NCI-H2227 (cell line): ENCODE measurements around the gene NAA38.
"Not testable (repeated sequence)": the region's sequence is repeated elsewhere in the genome, so short reads cannot be mapped to it uniquely, and the experiment has no call there.

Source experiments
- DNase-seq: peaks from one replicate; lab custom pipeline; 2025; ENCODE audit not compliant: unreplicated experiment; lab: John Stamatoyannopoulos, UW

Gene NAA38

DNA sequence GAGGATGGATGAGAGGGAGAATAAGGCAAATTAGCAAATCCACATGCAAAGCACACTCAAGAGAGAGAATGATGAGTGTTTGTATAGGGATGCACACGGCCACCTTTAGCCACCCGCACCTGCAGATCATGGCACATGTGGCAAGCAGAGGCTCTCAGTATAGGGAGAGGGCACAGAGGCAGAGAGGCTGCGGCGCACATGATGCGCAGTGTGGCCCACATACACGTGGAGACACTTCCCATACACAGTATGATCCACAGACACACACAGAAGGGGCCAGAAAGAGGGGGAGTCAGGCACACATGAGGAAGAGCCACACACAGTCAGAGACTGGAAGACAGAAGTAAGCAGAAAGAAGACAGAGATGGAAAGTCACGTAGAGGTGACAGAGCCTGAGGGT lies 24.7 kb upstream of the NAA38 start:
- DNase-seq: no peak

DNA sequence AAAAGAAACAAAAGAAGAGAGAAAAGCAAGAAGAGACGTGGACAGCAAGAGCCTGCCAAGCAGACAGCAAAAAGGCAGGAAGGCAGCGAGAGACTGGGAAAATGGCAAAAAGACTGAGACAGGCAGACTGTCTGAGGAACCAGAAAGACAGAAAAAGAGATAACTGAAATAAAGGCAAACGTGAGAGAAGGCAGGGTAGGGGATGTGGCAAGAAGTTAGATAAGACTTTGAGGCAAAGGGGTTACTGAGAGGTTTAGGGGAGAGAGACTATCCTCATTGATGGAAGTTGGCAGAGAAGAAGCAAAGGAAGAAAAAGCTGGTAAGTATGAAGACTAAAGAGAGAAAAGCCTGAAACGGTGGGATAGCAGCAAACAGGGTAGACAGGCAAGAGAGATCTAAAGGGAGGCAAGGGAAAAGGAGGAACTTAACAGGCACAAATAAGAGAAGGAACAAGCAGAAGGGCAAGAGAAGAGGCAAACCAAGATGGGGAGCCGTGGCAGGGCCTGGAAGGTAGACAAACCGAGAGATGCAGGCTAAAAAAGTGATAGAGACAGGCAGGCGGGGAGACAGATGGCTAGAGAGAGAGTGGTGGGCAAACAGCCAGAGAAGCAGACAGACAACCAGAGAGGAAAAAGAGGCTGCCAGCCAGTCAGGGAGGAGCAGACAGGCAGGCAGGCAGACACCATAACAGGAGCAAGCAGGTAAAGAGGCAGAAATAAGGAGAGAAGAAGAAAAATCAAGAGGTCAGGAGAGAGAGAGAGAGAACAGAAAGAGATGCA lies 24.1 kb upstream of the NAA38 start:
- DNase-seq: no peak

DNA sequence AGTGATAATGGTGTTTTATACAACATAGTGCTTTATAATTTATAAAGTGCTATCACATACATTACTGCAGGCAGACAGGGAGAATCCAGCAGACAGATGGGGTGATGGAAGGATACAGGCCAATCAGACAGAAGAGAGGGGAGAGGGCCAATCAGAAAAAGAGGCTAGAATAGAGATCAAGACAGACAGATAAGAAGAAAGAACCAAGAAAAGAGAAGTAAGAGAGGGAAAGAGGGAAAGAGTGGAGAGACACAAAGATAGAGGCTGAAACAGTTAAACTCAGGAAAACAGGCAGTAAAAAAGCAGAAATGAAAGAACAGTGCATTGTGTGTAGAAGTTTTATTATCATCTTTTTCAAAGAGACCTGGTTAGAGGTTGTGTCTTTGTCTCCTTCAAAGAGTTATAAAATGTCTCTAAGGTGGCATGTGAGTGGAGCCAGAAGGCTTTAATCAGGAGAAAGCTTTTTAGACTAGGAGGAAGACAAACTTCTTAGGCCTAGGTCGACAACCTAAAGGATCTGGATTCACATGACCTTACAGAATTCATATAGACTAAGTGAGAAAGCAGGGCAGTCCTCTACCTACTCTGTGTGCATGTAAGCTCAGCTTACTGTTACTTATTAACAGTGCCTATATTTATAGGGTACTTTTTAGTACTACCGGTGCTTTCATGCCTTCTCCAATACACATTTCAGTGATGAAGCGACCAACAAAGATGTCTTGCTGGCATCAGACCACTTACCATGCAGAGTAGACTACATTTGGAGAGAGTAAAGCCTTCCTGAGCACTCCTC lies 22.9 kb upstream of the NAA38 start:
- DNase-seq: no peak

DNA sequence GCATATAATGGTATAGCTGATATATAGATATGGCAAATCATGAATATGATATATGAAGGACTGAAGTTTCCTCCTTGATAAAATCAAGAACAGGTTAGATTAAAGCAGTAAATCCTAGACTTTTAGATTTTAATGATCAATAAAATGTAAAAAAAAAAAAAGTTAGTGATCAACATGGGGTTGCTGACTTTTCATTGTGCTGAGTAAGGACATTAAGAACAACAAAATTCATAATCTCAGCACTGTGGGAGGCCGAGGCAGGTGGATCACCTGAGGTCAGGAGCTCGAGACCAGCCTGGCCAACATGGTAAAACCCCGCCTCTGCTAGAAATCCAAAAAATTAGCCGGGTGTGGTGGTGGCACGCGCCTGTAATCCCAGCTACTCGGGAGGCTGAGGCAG lies 20.9 kb upstream of the NAA38 start:
- DNase-seq: no peak

DNA sequence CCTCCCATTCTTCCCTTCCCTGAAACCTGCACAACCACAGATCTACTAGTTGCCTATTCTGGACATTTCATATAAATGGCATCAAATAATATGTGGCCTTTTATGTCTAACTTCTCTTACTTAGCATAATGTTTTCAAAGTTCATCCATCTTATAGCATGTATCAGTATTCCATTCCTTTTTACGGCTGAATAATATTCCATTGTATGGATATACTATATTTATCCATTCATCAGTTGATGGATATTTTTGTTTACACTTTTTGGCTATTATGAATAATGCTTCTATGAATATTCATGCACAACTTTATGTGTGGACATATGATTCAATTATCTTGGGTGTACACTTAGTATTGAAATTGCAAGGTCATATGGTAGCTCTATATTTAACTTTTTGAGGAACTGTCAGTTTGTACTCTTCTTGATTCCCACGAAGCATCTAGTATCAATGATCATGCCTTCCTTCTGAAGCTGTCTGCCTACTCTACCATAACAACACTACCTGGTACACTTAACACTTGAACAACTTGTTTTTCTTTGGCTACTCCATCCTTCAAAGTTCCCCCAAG lies 18.5 kb upstream of the NAA38 start:
- DNase-seq: no peak

DNA sequence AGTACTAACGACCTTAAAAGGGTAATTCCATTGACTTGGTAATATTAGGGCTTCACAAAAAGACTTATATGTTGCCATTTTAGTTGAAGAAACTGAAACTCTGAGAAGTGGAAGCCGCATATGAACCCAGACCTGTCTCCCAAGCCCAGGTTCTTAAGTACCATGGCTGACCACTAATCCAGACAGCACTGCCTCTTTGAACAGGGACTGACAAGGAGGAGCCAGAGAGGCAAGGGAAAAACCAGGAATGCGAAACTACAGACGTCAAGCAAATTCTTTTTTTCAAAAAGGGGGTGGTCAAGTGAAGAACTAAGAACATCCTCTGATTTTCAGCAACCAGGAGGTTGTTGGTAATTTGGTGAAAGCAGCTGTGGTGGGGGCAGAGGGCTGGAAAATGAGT lies 15.7 kb upstream of the NAA38 start:
- DNase-seq: peak; percentile 20

DNA sequence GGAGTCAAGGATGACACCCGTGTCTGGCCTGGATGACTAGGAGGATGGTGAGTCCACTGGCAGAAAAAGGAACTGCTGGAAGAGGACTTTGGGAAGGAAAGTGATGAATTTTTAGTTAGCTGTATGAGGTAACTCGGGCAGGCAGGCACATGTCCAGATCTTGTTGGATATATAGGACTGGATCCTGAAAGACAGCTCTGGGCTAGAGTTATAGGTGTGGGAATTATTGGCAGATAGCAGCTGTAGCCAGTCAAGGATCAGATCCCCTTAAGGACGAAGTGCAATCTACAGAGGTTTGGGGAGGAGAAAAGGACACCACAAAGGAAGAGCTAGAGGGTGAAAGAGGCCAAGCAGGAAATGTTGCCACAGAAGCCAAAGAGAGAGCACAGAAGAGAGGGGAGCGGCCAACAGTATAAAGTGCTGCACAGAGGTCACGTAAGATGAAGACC lies 10.5 kb upstream of the NAA38 start:
- DNase-seq: no peak

DNA sequence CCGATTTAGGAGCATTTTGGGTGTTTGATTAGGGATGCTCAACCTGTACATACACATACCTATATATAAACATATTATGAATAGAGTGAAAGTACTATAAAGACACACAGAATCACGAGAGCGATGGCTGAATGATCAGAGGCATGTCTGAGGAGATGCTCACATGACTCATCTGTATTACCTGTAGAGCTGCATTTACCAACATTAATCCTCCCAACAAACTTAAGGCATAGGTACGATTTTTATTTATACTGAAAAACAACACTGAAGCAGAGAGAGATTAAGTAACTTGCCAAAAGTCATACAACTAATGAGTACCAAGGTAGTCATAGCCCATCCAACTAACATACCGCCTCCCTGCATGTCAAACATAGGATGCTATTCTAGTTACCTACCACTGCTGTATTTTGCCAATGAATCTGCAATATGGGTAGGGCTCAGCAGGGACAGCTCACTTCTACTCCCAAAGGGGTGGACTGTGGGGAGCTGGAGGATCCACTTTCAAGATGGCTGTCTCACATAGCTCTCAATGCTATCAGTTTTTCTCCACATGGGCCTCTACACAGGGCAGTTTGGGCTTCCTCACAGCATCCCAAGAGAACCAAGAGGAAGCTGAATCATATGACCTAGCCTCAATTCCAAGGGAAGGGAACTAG lies 7.8 kb upstream of the NAA38 start:
- DNase-seq: no peak

DNA sequence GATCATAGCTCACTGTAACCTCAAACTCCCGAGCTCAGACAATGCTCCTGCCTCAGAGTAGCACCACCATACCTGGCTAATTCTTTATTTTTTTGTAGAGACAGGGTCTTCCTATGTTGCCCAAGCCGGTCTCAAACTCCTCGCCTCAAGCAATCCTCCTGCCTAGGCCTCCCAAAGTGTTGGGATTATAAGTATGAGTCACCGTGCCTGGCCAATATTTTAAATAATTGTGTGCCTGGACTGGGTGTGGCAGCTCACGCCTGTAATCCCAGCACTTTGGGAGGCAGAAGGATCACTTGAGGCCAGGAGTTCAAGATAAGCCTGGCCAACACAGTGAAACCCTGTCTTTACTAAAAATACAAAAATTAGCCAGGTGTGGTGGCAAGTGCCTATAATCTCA lies 7.0 kb upstream of the NAA38 start:
- not testable (repeated sequence) for DNase-seq

DNA sequence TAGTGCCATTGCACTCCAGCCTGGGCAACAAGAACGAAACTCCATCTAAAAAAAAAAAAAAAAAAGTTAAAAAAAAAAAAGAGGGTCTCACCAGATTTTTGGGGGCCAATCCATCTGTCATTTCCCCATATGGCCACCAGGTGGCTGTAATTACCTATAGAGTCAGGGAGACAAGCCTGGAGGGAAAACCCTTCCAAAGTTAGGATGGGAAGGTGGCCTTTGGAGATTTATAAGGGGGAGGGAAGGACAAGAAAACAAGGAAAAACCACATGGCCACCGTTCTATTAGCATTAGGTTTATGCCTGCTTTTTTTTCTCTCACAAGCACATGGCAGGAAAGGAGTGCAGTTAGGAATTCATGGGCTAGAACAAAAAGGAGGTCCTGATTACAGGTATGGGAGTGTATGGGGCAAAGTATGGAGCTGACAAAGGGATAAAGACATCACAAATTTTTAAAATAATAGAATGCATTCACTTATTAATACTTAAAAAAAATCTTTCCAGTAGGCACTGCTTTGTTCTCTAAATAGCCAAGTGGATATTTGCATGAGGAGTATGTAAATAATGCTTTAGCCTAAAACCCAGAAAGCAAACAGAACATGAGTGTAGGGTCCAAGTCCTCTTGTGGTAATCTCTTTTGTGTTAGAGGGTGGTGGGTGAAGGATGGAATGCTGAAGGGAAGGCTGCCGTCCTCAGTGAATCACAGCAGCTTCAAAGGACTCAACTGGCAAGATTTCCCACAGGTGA lies 5.5 kb upstream of the NAA38 start:
- peak; percentile 72 for DNase-seq

DNA sequence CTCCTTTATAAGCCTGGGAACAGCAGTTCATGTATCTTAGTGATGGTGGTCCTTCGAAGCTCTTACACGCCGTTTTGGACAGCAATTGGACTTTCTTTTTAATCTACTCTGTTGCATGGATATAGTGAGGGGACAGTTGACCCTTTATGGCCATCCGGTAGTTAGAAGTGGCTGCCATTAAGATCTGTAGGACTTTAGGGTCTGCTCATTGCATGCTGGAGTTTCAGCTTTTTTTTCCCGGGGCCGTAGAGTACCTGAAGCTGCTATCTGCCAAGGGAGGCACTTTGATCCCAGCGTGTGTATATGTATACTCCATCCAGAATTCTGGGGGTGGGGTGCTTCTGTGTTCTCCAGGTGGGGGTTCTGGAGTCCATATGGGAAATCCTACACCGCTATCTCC lies 1.7 kb upstream of the NAA38 start:
- no peak for DNase-seq

DNA sequence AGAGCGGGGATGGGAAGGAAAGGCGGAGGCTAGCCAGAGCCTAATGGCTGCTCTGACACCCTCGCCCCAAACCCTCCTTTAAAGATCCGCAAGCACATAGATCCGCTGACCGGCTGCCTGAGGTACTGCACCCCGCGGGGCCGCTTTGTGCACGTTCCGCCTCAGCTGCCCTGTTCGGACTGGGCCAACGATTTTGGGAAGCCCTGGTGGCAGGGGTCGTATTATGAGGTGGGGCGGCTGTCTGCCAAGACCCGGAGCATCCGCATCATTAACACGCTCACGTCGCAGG lies 1.1 kb upstream of the NAA38 start:
- peak; percentile 51 for DNase-seq

DNA sequence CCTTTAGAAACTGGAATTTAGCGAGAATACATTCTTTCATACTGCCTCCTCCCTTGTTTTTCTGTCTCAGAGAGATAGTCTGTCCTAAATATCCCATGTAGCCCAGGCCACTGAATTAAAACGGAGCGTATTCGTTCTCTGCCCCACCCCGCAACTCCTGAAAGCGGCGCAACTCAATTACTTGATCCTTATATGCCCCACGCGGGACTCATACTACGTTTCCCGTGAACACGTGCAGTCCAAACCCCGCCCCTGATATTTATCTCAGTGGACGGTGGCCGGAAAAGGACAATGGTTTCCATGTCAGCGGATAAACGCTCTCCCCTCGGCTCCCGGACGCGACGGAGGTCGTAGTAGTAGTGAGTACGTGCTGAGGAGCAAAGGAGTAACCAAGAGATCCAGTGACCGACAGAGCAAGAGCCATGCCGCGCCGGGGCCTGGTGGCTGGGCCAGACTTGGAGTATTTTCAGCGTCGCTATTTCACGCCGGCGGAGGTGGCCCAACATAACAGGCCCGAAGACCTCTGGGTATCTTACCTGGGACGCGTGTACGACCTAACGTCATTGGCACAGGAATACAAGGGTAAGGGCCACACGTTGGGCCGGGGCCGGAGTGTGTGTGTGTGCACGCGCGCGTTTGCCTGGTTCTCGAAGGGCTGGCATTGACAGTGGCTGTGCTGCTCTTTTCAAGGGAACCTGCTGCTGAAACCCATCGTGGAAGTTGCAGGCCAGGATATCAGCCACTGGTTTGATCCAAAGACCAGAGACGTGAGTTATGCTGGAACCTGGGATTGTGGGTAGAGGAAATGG lies 558 bp upstream of the NAA38 start, which contains the start of gene CYB5D1:
Gene CYB5D1 (plus strand): TSS at position 291 of the 809 bp plus-strand sequence. CDS start 132 bp downstream, at position 423.
- DNase-seq: peak; percentile 93

DNA sequence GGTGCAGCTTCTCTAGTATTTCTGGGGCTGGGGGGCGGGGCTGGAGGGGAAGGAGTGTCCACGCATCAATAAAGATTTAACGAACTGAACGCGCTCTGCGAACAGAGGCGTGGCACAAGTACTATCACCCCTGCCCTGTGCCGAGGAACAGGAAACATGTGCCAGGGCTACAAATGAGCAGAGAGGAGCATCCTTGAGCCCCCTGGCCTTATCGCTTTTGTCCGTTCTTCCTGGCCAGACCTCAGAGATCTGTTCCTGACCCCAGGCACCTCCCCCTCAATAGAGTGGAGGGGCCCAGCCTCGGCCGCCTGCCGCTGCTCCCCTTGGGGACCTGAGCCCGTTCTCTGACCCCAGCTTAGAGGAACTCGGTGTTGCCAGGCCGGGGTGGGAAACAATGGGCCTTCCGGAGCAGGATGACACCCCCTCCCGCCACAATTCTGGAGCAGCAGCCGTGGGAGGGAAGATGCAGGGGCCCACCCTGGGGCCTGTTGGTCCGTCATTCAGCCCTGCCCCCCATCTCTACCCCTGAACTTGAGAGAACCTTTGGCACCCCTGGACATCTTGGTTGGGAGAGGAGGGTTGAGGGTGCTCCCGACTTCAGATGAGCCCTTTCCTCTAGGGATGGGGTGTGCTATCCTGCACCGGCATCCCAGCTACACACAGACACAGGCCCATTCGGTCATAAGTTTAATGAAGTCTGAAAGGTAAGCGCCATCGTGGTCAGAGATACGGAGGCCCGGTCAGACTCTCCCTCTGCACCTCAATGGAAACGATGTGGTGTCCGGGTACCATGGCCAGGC lies 1.1 kb downstream of the NAA38 start:
- DNase-seq: peak; percentile 50

DNA sequence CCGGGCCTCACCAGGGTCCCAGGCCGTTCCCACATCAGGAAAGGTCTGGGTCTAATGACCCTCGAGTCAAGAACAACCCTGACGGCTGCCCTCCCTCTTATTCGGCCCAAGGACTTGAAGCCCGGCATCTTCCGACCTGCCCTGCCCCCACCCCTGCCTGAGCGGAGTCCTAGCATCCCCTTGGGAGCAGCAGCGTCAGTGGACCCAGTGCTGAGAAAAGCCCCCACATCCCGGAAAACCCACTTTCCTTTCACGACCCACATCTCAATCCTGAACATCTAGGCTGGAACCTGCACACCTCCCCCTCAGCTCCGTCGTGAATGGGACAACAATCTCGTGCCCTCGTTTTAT lies 1.7 kb downstream of the NAA38 start:
- no peak for DNase-seq

DNA sequence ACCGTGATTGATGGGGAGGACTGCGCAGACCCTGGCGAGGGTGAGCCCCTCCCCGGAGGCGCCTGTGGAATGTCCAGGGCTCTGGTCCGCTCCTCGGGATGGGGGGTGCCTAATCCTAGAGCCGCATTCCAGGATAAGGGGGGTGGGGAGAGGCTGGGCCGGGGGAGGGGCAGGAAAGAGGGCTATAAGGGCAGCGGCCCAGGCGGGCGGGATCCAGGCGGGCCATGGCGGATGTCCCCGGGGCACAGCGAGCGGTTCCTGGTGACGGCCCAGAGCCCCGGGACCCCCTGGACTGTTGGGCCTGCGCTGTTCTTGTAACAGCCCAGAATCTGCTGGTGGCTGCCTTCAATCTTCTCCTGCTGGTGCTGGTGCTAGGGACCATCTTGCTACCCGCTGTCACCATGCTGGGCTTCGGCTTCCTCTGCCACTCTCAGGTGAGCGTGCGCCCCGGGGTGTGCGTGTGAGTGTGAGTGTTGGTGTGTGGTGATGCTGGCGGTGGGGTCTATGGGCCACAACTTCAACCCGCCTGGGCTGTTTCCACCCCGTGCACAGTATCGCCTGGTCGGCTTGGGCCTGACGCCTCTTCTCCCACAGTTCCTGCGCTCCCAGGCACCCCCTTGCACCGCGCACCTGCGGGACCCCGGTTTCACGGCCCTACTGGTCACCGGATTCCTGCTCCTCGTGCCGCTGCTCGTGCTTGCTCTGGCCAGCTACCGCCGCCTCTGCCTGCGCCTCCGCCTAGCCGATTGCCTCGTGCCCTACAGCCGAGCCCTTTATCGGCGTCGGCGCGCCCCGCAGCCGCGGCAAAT lies 2.3 kb downstream of the NAA38 start, which contains the start of gene TMEM88:
Gene TMEM88 (plus strand): TSS at position 216 of the 809 bp plus-strand sequence. CDS start 9 bp downstream, at position 225.
- no peak for DNase-seq

DNA sequence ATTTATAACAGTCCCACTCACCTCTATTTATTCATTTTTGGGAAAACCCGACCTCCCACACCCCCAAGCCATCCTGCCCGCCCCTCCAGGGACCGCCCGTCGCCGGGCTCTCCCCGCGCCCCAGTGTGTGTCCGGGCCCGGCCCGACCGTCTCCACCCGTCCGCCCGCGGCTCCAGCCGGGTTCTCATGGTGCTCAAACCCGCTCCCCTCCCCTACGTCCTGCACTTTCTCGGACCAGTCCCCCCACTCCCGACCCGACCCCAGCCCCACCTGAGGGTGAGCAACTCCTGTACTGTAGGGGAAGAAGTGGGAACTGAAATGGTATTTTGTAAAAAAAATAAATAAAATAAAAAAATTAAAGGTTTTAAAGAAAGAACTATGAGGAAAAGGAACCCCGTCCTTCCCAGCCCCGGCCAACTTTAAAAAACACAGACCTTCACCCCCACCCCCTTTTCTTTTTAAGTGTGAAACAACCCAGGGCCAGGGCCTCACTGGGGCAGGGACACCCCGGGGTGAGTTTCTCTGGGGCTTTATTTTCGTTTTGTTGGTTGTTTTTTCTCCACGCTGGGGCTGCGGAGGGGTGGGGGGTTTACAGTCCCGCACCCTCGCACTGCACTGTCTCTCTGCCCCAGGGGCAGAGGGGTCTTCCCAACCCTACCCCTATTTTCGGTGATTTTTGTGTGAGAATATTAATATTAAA lies 3.1 kb downstream of the NAA38 start:
- DNase-seq: no peak

DNA sequence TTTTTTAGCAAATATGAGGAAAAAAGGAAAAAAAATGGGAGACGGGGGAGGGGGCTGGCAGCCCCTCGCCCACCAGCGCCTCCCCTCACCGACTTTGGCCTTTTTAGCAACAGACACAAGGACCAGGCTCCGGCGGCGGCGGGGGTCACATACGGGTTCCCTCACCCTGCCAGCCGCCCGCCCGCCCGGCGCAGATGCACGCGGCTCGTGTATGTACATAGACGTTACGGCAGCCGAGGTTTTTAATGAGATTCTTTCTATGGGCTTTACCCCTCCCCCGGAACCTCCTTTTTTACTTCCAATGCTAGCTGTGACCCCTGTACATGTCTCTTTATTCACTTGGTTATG lies 3.7 kb downstream of the NAA38 start:
- no peak for DNase-seq
